ENCODE results near the gene IL17D.

GRCh38 chr13:20728579-20729311 lies 25.2 kb downstream of the IL17D start:
- TF ChIP-seq PPARA (CRISPR knock-in tag; IDR thresholded peaks at IDR 0.05; ENCODE audit: borderline replicate concordance) (no peak), RARB (CRISPR knock-in tag; IDR thresholded peaks at IDR 0.05) (no peak), CREB5 (CRISPR knock-in tag; IDR thresholded peaks at IDR 0.05; ENCODE audit: low read depth) (no peak), PATZ1 (CRISPR knock-in tag; IDR thresholded peaks at IDR 0.05; ENCODE audit: borderline replicate concordance) (no peak), ZFP3 (CRISPR knock-in tag; IDR thresholded peaks at IDR 0.05) (no peak), GLIS3 (CRISPR knock-in tag; IDR thresholded peaks at IDR 0.05) (no peak)
